Measurements from ENCODE around the gene FAN1.
"Not testable (repeated sequence)": the region's sequence is repeated elsewhere in the genome, so short reads cannot be mapped to it uniquely, and the experiment has no call there.

Gene FAN1

DNA sequence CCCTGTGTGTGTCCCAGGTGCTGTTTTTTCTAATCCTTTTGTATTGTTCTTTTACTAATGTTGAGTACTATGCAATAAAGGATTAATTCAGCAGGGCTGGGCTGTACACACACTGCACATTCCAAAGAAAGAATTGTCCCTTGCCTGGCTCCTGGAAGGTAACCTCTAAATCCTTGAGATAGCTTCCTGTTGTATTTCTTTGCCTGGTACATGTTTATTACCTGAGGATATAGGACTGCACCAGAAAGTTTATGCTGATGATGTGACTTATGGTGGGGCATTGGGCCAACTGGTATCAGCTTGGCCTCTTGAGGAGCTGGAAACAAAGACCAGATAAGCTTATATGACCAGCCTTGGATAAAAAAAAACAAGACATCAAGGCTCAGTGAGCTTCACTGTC is 26.6 kb upstream of the FAN1 start:
- no peak for TF ChIP-seq CTCF (IDR thresholded peaks at IDR 0.05; ENCODE audit: low read depth, low read length, missing control alignments)
- Histone ChIP-seq H3K36me3 (replicated peaks) (no peaks in the 10 kb centered on the region), H3K27ac (no peak overlapping the region), H3K27me3 (replicated peaks) (no peaks in the 10 kb centered on the region), H3K4me3 (ENCODE audit: low read depth, low read length) (no peak overlapping the region)
- DNase-seq, result no peak
- in situ Hi-C loops (cut with HindIII; ENCODE audit: low pct_ligation_motif_present, low sequenced_read_pairs), result no loop called here

- no peak for DNase-seq
- Histone ChIP-seq H3K27ac (no peak overlapping the region), H3K27me3 (replicated peaks) (no peaks in the 10 kb centered on the region), H3K4me3 (ENCODE audit: low read depth, low read length) (no peak overlapping the region), H3K36me3 (replicated peaks) (no peaks in the 10 kb centered on the region)
- in situ Hi-C loops (cut with HindIII; ENCODE audit: low pct_ligation_motif_present, low sequenced_read_pairs), result no loop called here
- no peak for TF ChIP-seq CTCF (IDR thresholded peaks at IDR 0.05; ENCODE audit: low read depth, low read length, missing control alignments)
Measured at GRCh38 chr15:30878515-30878914, 25.2 kb upstream of the FAN1 start.

DNA sequence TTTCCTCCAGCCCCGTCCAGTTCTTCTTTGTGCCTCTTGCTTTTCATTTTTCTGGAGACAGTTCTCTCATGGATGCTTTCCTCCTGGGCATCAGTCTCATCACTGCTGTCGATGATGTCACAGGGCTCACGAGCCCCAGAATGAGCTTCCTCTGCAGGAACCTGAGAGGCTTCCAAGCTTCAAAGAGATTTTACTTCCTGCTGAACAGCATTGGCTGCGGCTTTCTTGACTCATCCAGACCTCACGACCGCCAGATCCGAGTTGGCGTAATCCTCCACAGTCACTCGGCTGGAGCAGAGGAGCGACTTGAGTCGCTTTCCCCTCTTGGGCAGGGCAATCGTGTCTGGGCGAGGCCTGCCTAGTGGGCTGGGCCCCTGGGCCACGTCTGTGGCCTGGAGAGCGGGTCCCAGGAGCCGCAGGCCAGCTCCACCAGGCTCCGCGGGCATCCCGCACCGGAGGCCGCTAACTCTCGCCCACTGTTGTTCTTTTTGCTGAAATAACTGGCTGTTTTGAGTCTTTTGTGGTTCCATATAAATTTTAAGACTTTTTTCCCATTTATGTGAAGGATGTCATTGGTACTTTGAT is 20.8 kb upstream of the FAN1 start:
- in situ Hi-C loops (cut with HindIII; ENCODE audit: low pct_ligation_motif_present, low sequenced_read_pairs), result no loop called here

GRCh38 chr15:30883666-30884065 is 20.0 kb upstream of the FAN1 start:
- DNase-seq; H3K4me3 ChIP-seq (ENCODE audit: low read depth, low read length); H3K27ac ChIP-seq; in situ Hi-C loops (cut with HindIII; ENCODE audit: low pct_ligation_motif_present, low sequenced_read_pairs); H3K36me3 ChIP-seq (replicated peaks); H3K27me3 ChIP-seq (replicated peaks): not testable (repeated sequence)

More for the DNA sequence above, 20.8 kb upstream of the FAN1 start:
- H3K27me3 ChIP-seq (replicated peaks), result no peaks in the 10 kb centered on the region
- TF ChIP-seq CTCF (IDR thresholded peaks at IDR 0.05; ENCODE audit: low read depth, low read length, missing control alignments), result no peak
- H3K27ac ChIP-seq, result no peak overlapping the region
- H3K36me3 ChIP-seq (replicated peaks), result no peaks in the 10 kb centered on the region
- no peak overlapping the region for H3K4me3 ChIP-seq (ENCODE audit: low read depth, low read length)
- DNase-seq, result no peak

DNA sequence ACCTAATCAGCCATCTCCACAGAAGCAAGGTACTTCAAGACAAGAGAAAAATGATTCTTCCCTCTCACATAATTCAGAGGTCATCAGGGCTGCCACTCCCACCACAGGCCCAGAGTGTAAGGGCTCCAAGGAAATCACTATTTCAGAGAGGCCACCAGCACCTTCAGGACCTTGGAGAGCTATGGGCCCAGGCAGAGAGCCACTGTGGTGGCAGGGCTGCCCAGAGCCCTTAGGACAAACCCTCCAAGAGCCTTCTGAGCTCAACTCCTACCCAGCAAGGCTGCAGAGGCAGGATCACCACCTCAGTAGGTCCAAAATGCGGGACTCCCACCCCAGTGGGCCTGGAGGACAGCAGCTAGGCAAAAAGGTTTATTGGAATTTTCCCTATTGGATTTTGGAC is 17.9 kb upstream of the FAN1 start:
- Histone ChIP-seq H3K4me3 (ENCODE audit: low read depth, low read length) (no peak overlapping the region), H3K27me3 (replicated peaks) (no peaks in the 10 kb centered on the region), H3K27ac (no peak overlapping the region), H3K36me3 (replicated peaks) (no peaks in the 10 kb centered on the region)
- DNase-seq, result no peak
- no peak for TF ChIP-seq CTCF (IDR thresholded peaks at IDR 0.05; ENCODE audit: low read depth, low read length, missing control alignments)
- in situ Hi-C loops (cut with HindIII; ENCODE audit: low pct_ligation_motif_present, low sequenced_read_pairs), result no loop called here

GRCh38 chr15:30889196-30889595 is 14.5 kb upstream of the FAN1 start:
- in situ Hi-C loops (cut with HindIII; ENCODE audit: low pct_ligation_motif_present, low sequenced_read_pairs), result no loop called here
- no peak for TF ChIP-seq CTCF (IDR thresholded peaks at IDR 0.05; ENCODE audit: low read depth, low read length, missing control alignments)
- Histone ChIP-seq H3K36me3 (replicated peaks) (no peaks in the 10 kb centered on the region), H3K27me3 (replicated peaks) (no peaks in the 10 kb centered on the region), H3K27ac (no peak overlapping the region), H3K4me3 (ENCODE audit: low read depth, low read length) (no peak overlapping the region)
- no peak for DNase-seq
